HEK293T (cell line): ENCODE measurements around the gene PLCD3.

Experiments
- LEF1 ChIP-seq: fragments of 450-650 bp; IDR thresholded peaks from 2 replicates; pipeline ENCODE4 v1.6.1; 2017; ENCODE audit warnings: mild to moderate bottlenecking, borderline replicate concordance
- TARDBP ChIP-seq: fragments of 450-650 bp; IDR thresholded peaks from 2 replicates; pipeline ENCODE4 v1.6.1; 2016

- TF ChIP-seq TARDBP (no peak), LEF1 (no peak)
Observed at GRCh38 chr17:45106582-45106981, 25.7 kb downstream of the PLCD3 start.
